Activated CD4-positive, alpha-beta T cell treated with anti-CD3 and anti-CD28 coated beads, Interleukin-2, amount 50 U/mL, for 16 hours (primary cell): ENCODE data around the gene AOC1.

Source experiments
- DNase-seq: peaks from one replicate; pipeline ENCODE4 v3.0.0-alpha.2; 2020

Gene AOC1

GRCh38 chr7:150858236-150859197, 6.2 kb downstream of the AOC1 start:
- DNase-seq = no peak

- no peak for DNase-seq
These were observed 8.1 kb downstream of the AOC1 start for GRCh38 chr7:150860291-150860977.

- DNase-seq = no peak
These were observed 8.6 kb downstream of the AOC1 start for GRCh38 chr7:150860978-150861295.

- DNase-seq = no peak
These were observed 10.0 kb downstream of the AOC1 start for GRCh38 chr7:150862356-150862755.

GRCh38 chr7:150863946-150864345, 11.6 kb downstream of the AOC1 start:
- no peak for DNase-seq

- no peak for DNase-seq
These were observed 14.7 kb downstream of the AOC1 start for GRCh38 chr7:150866932-150867564.

GRCh38 chr7:150867605-150868004, 15.3 kb downstream of the AOC1 start:
- DNase-seq = peak; percentile 43

- no peak for DNase-seq
These were observed 17.1 kb downstream of the AOC1 start for GRCh38 chr7:150869467-150869866.

- DNase-seq = no peak
These were observed 19.3 kb downstream of the AOC1 start for GRCh38 chr7:150871601-150872000.

- no peak for DNase-seq
These were observed 22.3 kb downstream of the AOC1 start for GRCh38 chr7:150874401-150875198.

- DNase-seq = no peak
These were observed 23.5 kb downstream of the AOC1 start for GRCh38 chr7:150875791-150876190.

- peak; percentile 34 for DNase-seq
These were observed 24.7 kb downstream of the AOC1 start for GRCh38 chr7:150876817-150877526.

- no peak for DNase-seq
These were observed 25.2 kb downstream of the AOC1 start for GRCh38 chr7:150877536-150877935.

GRCh38 chr7:150879345-150879744, 27.0 kb downstream of the AOC1 start:
- no peak for DNase-seq

- no peak for DNase-seq
These were observed 28.9 kb downstream of the AOC1 start for GRCh38 chr7:150881189-150881588.

- DNase-seq = no peak
These were observed 38.7 kb downstream of the AOC1 start for GRCh38 chr7:150890853-150891584.

- DNase-seq = no peak
These were observed 39.4 kb downstream of the AOC1 start for GRCh38 chr7:150891740-150892139.

- DNase-seq = no peak
These were observed 43.5 kb downstream of the AOC1 start for GRCh38 chr7:150895809-150896208.

- no peak for DNase-seq
These were observed 44.4 kb downstream of the AOC1 start for GRCh38 chr7:150896562-150897209.

GRCh38 chr7:150897502-150898474, 45.5 kb downstream of the AOC1 start:
- peak; percentile 54 for DNase-seq
